Measurements from ENCODE around the gene AOPEP. TPM values are rescaled to one million over a fixed set of nuclear protein-coding genes. Genes with fewer than 3 reads are reported as not detected.

Gene AOPEP
- total and polyA plus RNA-seq, 9 of the 15 experiments (the other 6 are each of a cell fraction or from before 2014, with no cell fraction given) = 4.5 to 19.3 (median 13.5) TPM

DNA sequence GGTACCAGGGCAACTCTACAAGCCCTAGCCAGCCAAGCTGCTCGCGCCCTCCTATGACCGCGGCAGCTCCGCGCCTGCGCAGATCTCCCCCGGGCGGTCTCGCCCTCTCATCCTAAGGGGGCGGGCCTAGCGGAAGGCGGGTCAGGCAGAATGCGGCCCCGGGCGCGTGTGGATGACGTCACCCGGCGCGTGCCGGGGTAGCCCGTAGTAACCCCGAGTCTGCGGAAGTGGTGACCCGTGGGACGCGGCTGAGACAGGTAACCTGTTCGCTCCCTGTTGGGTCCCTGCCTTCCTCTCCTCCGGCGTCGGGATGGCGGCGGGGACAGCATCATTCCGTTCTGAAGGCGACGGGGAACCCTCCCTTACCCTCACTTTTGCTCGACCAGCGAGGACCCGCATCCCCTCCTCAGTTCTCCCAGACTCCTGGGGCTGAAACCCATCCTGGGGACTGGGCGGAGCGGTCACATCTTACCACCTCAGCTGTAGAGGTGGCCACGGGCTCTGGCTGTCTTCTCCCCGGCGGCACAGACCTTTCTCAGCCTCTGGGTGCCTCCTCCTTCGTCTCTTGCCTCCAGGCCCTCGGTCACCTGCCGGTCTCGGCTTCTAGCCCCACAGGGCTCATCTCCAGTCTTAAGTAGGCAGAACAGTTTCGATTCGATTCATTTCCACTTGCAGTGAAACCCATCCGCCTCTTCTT lies at the start of gene AOPEP (continued):
- TF ChIP-seq, protein P1, sequence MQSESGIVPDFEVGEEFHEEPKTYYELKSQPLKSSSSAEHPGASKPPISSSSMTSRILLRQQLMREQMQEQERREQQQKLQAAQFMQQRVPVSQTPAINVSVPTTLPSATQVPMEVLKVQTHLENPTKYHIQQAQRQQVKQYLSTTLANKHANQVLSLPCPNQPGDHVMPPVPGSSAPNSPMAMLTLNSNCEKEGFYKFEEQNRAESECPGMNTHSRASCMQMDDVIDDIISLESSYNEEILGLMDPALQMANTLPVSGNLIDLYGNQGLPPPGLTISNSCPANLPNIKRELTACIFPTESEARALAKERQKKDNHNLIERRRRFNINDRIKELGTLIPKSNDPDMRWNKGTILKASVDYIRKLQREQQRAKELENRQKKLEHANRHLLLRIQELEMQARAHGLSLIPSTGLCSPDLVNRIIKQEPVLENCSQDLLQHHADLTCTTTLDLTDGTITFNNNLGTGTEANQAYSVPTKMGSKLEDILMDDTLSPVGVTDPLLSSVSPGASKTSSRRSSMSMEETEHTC (IDR thresholded peaks at IDR 0.05) = peak; percentile 84
- TF ChIP-seq NR1H2 (CRISPR knock-in tag; IDR thresholded peaks at IDR 0.05) = peak; percentile 95
- TF ChIP-seq NBN (IDR thresholded peaks at IDR 0.05; ENCODE audit: low read depth) = peak; percentile 95
- peak; percentile 94 for TF ChIP-seq ELF2 (CRISPR knock-in tag; IDR thresholded peaks at IDR 0.05)
- no peak for TF ChIP-seq PTBP1 (IDR thresholded peaks at IDR 0.05; ENCODE audit: low read depth, low read length)
- no peak for TF ChIP-seq ZNF518B (CRISPR knock-in tag; IDR thresholded peaks at IDR 0.05)
- TF ChIP-seq POLR2A (conservative IDR thresholded peaks at IDR 0.05) = peak; percentile 89
- TF ChIP-seq THRAP3 (IDR thresholded peaks at IDR 0.05; ENCODE audit: borderline replicate concordance) = no peak
- TF ChIP-seq KAT2B (IDR thresholded peaks at IDR 0.05; ENCODE audit: low read depth, low read length) = no peak
- peak; percentile 70 for TF ChIP-seq HNRNPLL (IDR thresholded peaks at IDR 0.05; ENCODE audit: low read depth, low read length, poor library complexity, severe bottlenecking)
- TF ChIP-seq DPF2 (IDR thresholded peaks at IDR 0.05) = 0 out of 2 replicates have a peak, but pooled peaks have one; percentile 19
- TF ChIP-seq BHLHE40 (IDR thresholded peaks at IDR 0.05; ENCODE audit: low read length) = peak; percentile 99
- peak; percentile 84 for TF ChIP-seq SUPT5H (IDR thresholded peaks at IDR 0.05)
- TF ChIP-seq ZHX1 (conservative IDR thresholded peaks at IDR 0.05; ENCODE audit: low read length) = no peak
- peak; percentile 93 for TF ChIP-seq PHF20 (IDR thresholded peaks at IDR 0.05; ENCODE audit: partially characterized antibody)
- peak; percentile 39; the same call in 1 of the 2 replicates for TF ChIP-seq HEY1 (CRISPR knock-in tag; IDR thresholded peaks at IDR 0.05; ENCODE audit: borderline replicate concordance)
- TF ChIP-seq TSC22D4 (tag; IDR thresholded peaks at IDR 0.05) = no peak

All from K562 (cell line).